Hepatocyte (in vitro differentiated cells): ENCODE measurements around the gene MPZL1.

Source experiments
- EZH2 ChIP-seq: fragments of 200-600 bp; sonication (generic); IDR thresholded peaks from 2 replicates; pipeline ENCODE4 v1.6.1; 2016; ENCODE audit warnings: antibody characterized with exemption, mild to moderate bottlenecking, borderline replicate concordance
- TF ChIP-seq, protein P1 (sequence below): fragments of 200-600 bp; sonication (generic); IDR thresholded peaks from 2 replicates; pipeline ENCODE4 v1.5.1; 2016; ENCODE audit warnings: antibody characterized with exemption, mild to moderate bottlenecking; ENCODE audit not compliant: poor library complexity

DNA sequence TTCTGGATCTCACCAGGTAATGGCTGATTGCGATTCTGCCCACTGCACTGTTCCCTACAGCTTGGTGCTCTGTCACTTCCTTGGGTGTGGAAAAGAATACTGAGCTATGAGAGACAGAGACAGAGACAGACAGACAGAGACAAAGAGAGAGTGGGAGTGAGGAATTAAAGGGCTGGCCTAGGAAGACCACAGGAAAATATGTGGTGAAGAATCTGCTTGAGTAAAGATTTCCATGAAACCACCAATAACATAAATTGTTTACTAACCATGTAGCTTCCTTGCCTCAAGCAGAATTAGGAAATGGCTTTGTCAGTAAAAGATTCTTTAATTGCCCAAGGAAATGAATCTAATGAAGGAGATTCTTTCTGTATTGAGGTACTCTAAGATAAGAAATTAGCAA is 54.4 kb downstream of the MPZL1 start:
- TF ChIP-seq EZH2, result no peak
- TF ChIP-seq, protein P1, sequence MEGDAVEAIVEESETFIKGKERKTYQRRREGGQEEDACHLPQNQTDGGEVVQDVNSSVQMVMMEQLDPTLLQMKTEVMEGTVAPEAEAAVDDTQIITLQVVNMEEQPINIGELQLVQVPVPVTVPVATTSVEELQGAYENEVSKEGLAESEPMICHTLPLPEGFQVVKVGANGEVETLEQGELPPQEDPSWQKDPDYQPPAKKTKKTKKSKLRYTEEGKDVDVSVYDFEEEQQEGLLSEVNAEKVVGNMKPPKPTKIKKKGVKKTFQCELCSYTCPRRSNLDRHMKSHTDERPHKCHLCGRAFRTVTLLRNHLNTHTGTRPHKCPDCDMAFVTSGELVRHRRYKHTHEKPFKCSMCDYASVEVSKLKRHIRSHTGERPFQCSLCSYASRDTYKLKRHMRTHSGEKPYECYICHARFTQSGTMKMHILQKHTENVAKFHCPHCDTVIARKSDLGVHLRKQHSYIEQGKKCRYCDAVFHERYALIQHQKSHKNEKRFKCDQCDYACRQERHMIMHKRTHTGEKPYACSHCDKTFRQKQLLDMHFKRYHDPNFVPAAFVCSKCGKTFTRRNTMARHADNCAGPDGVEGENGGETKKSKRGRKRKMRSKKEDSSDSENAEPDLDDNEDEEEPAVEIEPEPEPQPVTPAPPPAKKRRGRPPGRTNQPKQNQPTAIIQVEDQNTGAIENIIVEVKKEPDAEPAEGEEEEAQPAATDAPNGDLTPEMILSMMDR, result no peak
